SU-DHL-6 (cell line): ENCODE results near the gene SPATC1L.

ENCODE experiments used
- H2AFZ ChIP-seq: fragments of 200-600 bp; sonication (generic); 2 replicates; pipeline ENCODE4 v1.6.1; 2014; ENCODE audit warnings: low read depth, mild to moderate bottlenecking, moderate library complexity, mixed read lengths, antibody characterized with exemption, low read length; ENCODE audit not compliant: severe bottlenecking
- H3F3A ChIP-seq: fragments of 200-600 bp; shearing (Covaris generic); 2 replicates; pipeline ENCODE4 v1.6.0; 2016; ENCODE audit warnings: antibody characterized with exemption, mild to moderate bottlenecking; ENCODE audit not compliant: insufficient read depth
- H3K27ac ChIP-seq: fragments of 200-600 bp; sonication (generic); 2 replicates; pipeline ENCODE4 v1.5.1; 2016; ENCODE audit warnings: low read depth, mild to moderate bottlenecking, low read length, moderate library complexity, mixed read lengths
- H3K27me3 ChIP-seq: fragments of 200-600 bp; sonication (generic), shearing (Covaris generic); 2 replicates; pipeline ENCODE4 v1.6.0; 2014; ENCODE audit warnings: mild to moderate bottlenecking, low read length
- H3K36me3 ChIP-seq: fragments of 200-600 bp; sonication (generic); 2 replicates; pipeline ENCODE4 v1.6.1; 2014; ENCODE audit warnings: mild to moderate bottlenecking, low read length, mixed read lengths
- H3K4me2 ChIP-seq: fragments of 300-600, 200-600 bp; shearing (Covaris generic), sonication (generic); 2 replicates; pipeline ENCODE4 v1.6.0; 2014; ENCODE audit warnings: low read length, low read depth, mild to moderate bottlenecking; ENCODE audit not compliant: poor library complexity, severe bottlenecking
- H3K4me3 ChIP-seq: fragments of 200-600 bp; sonication (generic); 2 replicates; pipeline ENCODE4 v1.5.1; 2014; ENCODE audit warnings: antibody characterized with exemption, low read length, mild to moderate bottlenecking, mixed read lengths; ENCODE audit not compliant: insufficient read depth, poor library complexity, severe bottlenecking
- H3K79me2 ChIP-seq: fragments of 200-600 bp; sonication (generic); 2 replicates; pipeline ENCODE4 v1.6.1; 2014; ENCODE audit warnings: mild to moderate bottlenecking, low read length, moderate library complexity; ENCODE audit not compliant: insufficient read depth
- H3K9ac ChIP-seq: fragments of 200-600 bp; sonication (generic); 2 replicates; pipeline ENCODE4 v1.7.0; 2014; ENCODE audit warnings: mild to moderate bottlenecking, low read length
- H3K9me2 ChIP-seq: fragments of 200-600 bp; sonication (generic); replicated peaks from 2 replicates; pipeline ENCODE4 v1.6.1; 2014; ENCODE audit warnings: low read length; ENCODE audit not compliant: insufficient read depth
- H3K9me3 ChIP-seq: fragments of 200-600 bp; sonication (generic); 2 replicates; pipeline ENCODE4 v1.6.1; 2014; ENCODE audit warnings: low read length, mixed read lengths; ENCODE audit not compliant: insufficient read depth
- H4K20me1 ChIP-seq: fragments of 200-600 bp; sonication (generic); 2 replicates; pipeline ENCODE4 v1.6.1; 2014; ENCODE audit warnings: low read depth, mild to moderate bottlenecking, antibody characterized with exemption, low read length, moderate library complexity, mixed read lengths
- CTCF ChIP-seq: fragments of 200-600 bp; sonication (generic); IDR thresholded peaks from one replicate; pipeline ENCODE4 v1.5.1; 2017; ENCODE audit warnings: antibody characterized with exemption, mild to moderate bottlenecking, low read length, moderate library complexity; ENCODE audit not compliant: insufficient read depth, poor library complexity, severe bottlenecking
- EZH2phosphoT487 ChIP-seq: fragments of 200-600 bp; sonication (generic), shearing (Covaris generic); conservative IDR thresholded peaks from 2 replicates; pipeline ENCODE4 v1.6.1; 2018; ENCODE audit warnings: mild to moderate bottlenecking, antibody characterized with exemption, low read length, moderate library complexity, mixed read lengths

The SPATC1L gene

GRCh38 chr21:46114963-46115362 is 69.3 kb downstream of the SPATC1L start:
- Histone ChIP-seq H3F3A (no peaks in the 10 kb centered on the region), H3K79me2 (no peaks in the 10 kb centered on the region), H3K36me3 (no peaks in the 10 kb centered on the region), H3K9me2 (no peaks in the 10 kb centered on the region), H4K20me1 (no peaks in the 10 kb centered on the region), H2AFZ (no peak overlapping the region), H3K4me2 (no peak overlapping the region), H3K27ac (no peak overlapping the region), H3K27me3 (no peaks in the 10 kb centered on the region), H3K4me3 (no peak overlapping the region), H3K9ac (no peak overlapping the region), H3K9me3 (no peaks in the 10 kb centered on the region)
- TF ChIP-seq EZH2phosphoT487 = no peak
- no peak for TF ChIP-seq CTCF

- no peaks in the 10 kb centered on the region for H3K27me3 ChIP-seq
- no peak overlapping the region for H2AFZ ChIP-seq
- H3K79me2 ChIP-seq = no peaks in the 10 kb centered on the region
- H4K20me1 ChIP-seq = no peaks in the 10 kb centered on the region
- H3K9me2 ChIP-seq = no peaks in the 10 kb centered on the region
- no peaks in the 10 kb centered on the region for H3K9me3 ChIP-seq
- H3K9ac ChIP-seq = no peak overlapping the region
- H3K4me2 ChIP-seq = no peak overlapping the region
- TF ChIP-seq EZH2phosphoT487 (no peak), CTCF (no peak)
- H3K4me3 ChIP-seq = no peak overlapping the region
- no peaks in the 10 kb centered on the region for H3K36me3 ChIP-seq
- no peaks in the 10 kb centered on the region for H3F3A ChIP-seq
- no peak overlapping the region for H3K27ac ChIP-seq
These were observed 70.6 kb downstream of the SPATC1L start for GRCh38 chr21:46113497-46114176.

GRCh38 chr21:46112725-46113215 is 71.5 kb downstream of the SPATC1L start:
- H3K4me3 ChIP-seq = no peak overlapping the region
- no peak for TF ChIP-seq EZH2phosphoT487
- no peak for TF ChIP-seq CTCF
- H3F3A ChIP-seq = no peaks in the 10 kb centered on the region
- no peaks in the 10 kb centered on the region for H3K79me2 ChIP-seq
- H3K9ac ChIP-seq = no peak overlapping the region
- H3K9me3 ChIP-seq = peaks cover 4% of the 10 kb centered on the region; the same call in 1 of the 2 replicates
- H3K27ac ChIP-seq = no peak overlapping the region
- no peak overlapping the region for H2AFZ ChIP-seq
- H3K36me3 ChIP-seq = no peaks in the 10 kb centered on the region
- H3K27me3 ChIP-seq = no peaks in the 10 kb centered on the region
- H4K20me1 ChIP-seq = no peaks in the 10 kb centered on the region
- H3K4me2 ChIP-seq = no peak overlapping the region
- H3K9me2 ChIP-seq = no peaks in the 10 kb centered on the region
